Measurements from ENCODE around the gene RAD1. TPM values are rescaled to one million over a fixed set of nuclear protein-coding genes. Genes with fewer than 3 reads are reported as not detected.

Gene RAD1
- total RNA-seq, 3 donors from 2014 or later (not counting 1 experiment from before 2014, with no cell fraction given), result 24.3 to 30.9 (median 29.7) TPM

DNA sequence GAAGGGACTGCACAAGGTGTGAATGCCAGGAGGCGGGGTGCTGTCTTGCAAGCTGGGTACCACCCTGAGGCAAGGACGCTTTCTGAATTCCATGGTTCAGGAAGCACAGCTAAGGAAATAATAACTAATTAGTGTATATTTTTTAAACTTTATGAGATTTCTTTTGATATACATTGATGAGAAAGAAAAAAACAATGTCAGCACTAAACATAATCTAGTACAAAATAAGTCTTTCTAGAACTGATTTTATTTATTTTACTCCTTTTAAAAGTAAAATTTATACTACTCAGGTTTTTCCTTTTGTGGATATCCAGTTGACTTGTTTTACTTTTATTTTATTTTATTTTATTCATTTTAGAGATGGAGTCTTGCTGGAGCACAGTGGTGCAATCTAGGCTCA is 17.6 kb upstream of the RAD1 start:
- Mint-ChIP-seq H3K4me1 (peaks cover 23 to 34% of the 10 kb centered on the region in 2 donors), H3K27ac (no peak overlapping the region), H3K9me3 (no peaks in the 10 kb centered on the region), H3K36me3 (peaks cover 7% of the 10 kb centered on the region), H3K4me3 (no peak overlapping the region), H3K27me3 (ENCODE audit: low read depth in 2 of 2) (no peaks in the 10 kb centered on the region)
- H3K4me1 ChIP-seq (ENCODE audit: control insufficient read depth, insufficient read depth, low read length), result peaks cover 3% of the 10 kb centered on the region
- H3K4me3 ChIP-seq (ENCODE audit: low read length), result no peak overlapping the region
- no peaks in the 10 kb centered on the region for H3K27me3 ChIP-seq (ENCODE audit: control insufficient read depth, insufficient read depth, low read length)
- no peak for DNase-seq
- WGBS (ENCODE audit: insufficient coverage), result 100% methylated on average over 1 of the region's 2 CpGs
- ATAC-seq, result no peak
- TF ChIP-seq, protein P1, sequence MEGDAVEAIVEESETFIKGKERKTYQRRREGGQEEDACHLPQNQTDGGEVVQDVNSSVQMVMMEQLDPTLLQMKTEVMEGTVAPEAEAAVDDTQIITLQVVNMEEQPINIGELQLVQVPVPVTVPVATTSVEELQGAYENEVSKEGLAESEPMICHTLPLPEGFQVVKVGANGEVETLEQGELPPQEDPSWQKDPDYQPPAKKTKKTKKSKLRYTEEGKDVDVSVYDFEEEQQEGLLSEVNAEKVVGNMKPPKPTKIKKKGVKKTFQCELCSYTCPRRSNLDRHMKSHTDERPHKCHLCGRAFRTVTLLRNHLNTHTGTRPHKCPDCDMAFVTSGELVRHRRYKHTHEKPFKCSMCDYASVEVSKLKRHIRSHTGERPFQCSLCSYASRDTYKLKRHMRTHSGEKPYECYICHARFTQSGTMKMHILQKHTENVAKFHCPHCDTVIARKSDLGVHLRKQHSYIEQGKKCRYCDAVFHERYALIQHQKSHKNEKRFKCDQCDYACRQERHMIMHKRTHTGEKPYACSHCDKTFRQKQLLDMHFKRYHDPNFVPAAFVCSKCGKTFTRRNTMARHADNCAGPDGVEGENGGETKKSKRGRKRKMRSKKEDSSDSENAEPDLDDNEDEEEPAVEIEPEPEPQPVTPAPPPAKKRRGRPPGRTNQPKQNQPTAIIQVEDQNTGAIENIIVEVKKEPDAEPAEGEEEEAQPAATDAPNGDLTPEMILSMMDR (IDR thresholded peaks at IDR 0.05), result no peak
- no peaks in the 10 kb centered on the region for H3K9me3 ChIP-seq (ENCODE audit: control insufficient read depth, insufficient read depth, low read length)
- no peak overlapping the region for H3K27ac ChIP-seq (ENCODE audit: low read length)
- H3K36me3 ChIP-seq (ENCODE audit: control insufficient read depth, insufficient read depth, low read length), result peaks cover 17% of the 10 kb centered on the region
- intact Hi-C loops (cut with micrococcal nuclease), result no loop called here

DNA sequence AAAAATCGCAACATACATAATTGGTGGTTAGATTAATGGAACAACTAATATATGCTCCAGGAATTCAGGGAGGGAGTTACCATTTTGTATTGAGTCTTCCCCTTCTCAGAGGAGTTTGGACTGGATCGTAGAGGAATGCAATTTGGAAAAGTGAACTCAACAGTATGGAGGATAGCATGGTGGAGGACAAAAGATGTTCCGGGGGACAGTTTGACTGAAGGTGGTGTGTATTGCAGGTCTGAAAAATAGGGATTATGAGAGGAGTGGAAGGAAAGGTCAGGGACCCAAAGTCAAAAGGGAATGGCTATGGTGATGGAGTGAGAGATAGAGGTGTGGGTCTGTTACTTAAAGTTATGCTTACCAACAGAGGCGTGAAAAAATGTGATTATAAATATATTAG is 15.6 kb upstream of the RAD1 start:
- Mint-ChIP-seq H3K4me3 (peak overlapping the region; percentile 97), H3K4me1 (peaks cover 23 to 34% of the 10 kb centered on the region in 2 donors), H3K9me3 (no peaks in the 10 kb centered on the region), H3K27ac (peak overlapping the region; percentile 91 to 96), H3K27me3 (ENCODE audit: low read depth in 2 of 2) (no peaks in the 10 kb centered on the region), H3K36me3 (no peaks in the 10 kb centered on the region)
- intact Hi-C loops (cut with micrococcal nuclease), result no loop called here
- Histone ChIP-seq H3K4me3 (ENCODE audit: low read length) (no peak overlapping the region), H3K36me3 (ENCODE audit: control insufficient read depth, insufficient read depth, low read length) (peaks cover 5% of the 10 kb centered on the region), H3K27me3 (ENCODE audit: control insufficient read depth, insufficient read depth, low read length) (no peaks in the 10 kb centered on the region), H3K4me1 (ENCODE audit: control insufficient read depth, insufficient read depth, low read length) (peaks cover 3% of the 10 kb centered on the region), H3K27ac (ENCODE audit: low read length) (no peak overlapping the region), H3K9me3 (ENCODE audit: control insufficient read depth, insufficient read depth, low read length) (no peaks in the 10 kb centered on the region)
- ATAC-seq, result no peak
- TF ChIP-seq, protein P1 (IDR thresholded peaks at IDR 0.05), result no peak
- 94% methylated on average over 4 of the region's 4 CpGs for WGBS (ENCODE audit: insufficient coverage)
- DNase-seq, result no peak

DNA sequence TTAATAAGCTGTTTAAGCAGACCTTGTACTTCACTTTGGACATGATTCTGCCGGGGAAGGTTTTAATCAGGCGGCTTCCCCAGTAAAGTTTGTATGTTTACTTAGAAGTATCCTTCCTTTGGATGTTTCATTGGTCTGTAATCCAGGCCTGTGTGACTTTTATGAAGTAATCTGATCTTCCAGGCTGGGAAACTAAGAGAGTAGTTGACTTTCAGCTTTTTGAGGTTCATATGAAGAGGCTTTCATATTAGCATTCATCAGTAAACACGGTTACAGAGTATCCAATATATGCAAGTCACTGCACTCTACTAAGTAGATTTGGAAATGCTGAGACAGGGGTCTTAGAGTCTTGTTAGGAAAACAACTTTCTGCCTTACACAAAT is 15.1 kb upstream of the RAD1 start:
- Mint-ChIP-seq H3K4me1 (peaks cover 23 to 34% of the 10 kb centered on the region in 2 donors), H3K27me3 (ENCODE audit: low read depth in 2 of 2) (no peaks in the 10 kb centered on the region), H3K27ac (peak overlapping the region; percentile 91 to 96), H3K36me3 (peaks cover 2% of the 10 kb centered on the region), H3K4me3 (peak overlapping the region; percentile 97), H3K9me3 (no peaks in the 10 kb centered on the region)
- ATAC-seq, result no peak
- Histone ChIP-seq H3K27ac (ENCODE audit: low read length) (peak overlapping the region; percentile 72), H3K4me1 (ENCODE audit: control insufficient read depth, insufficient read depth, low read length) (peaks cover 3% of the 10 kb centered on the region), H3K4me3 (ENCODE audit: low read length) (peak overlapping the region; percentile 64), H3K9me3 (ENCODE audit: control insufficient read depth, insufficient read depth, low read length) (no peaks in the 10 kb centered on the region), H3K36me3 (ENCODE audit: control insufficient read depth, insufficient read depth, low read length) (peaks cover 7% of the 10 kb centered on the region), H3K27me3 (ENCODE audit: control insufficient read depth, insufficient read depth, low read length) (no peaks in the 10 kb centered on the region)
- intact Hi-C loops (cut with micrococcal nuclease), result no loop called here
- TF ChIP-seq, protein P1 (IDR thresholded peaks at IDR 0.05), result no peak
- 0% methylated on average over 2 of the region's 3 CpGs for WGBS (ENCODE audit: insufficient coverage)
- DNase-seq, result no peak
